Trophoblast cell (in vitro differentiated cells and primary cell): ENCODE data around the gene NUAK2.

Source experiments
- DNase-seq, 2 donors: peaks; one replicate each; pipeline ENCODE4 v3.0.0-alpha.2; 2016
- H2AFZ ChIP-seq: 2 replicates; pipeline ENCODE4 v1.6.1; 2013; ENCODE audit warnings: low read length, moderate library complexity, mild to moderate bottlenecking; ENCODE audit not compliant: insufficient read depth, poor library complexity
- H2AK5ac ChIP-seq: 2 replicates; pipeline ENCODE4 v1.6.1; 2013; ENCODE audit warnings: mild to moderate bottlenecking, low read length
- H2BK120ac ChIP-seq: 2 replicates; pipeline ENCODE4 v1.6.1; 2013; ENCODE audit warnings: low read length, mild to moderate bottlenecking, moderate library complexity; ENCODE audit not compliant: insufficient read depth, poor library complexity
- H2BK12ac ChIP-seq: 2 replicates; pipeline ENCODE4 v1.6.1; 2013; ENCODE audit warnings: mild to moderate bottlenecking, low read length, moderate library complexity
- H2BK5ac ChIP-seq: 2 replicates; pipeline ENCODE4 v1.6.1; 2013; ENCODE audit warnings: low read length, low read depth, moderate library complexity, mild to moderate bottlenecking; ENCODE audit not compliant: poor library complexity
- H3K14ac ChIP-seq: 2 replicates; pipeline ENCODE4 v1.6.1; 2013; ENCODE audit warnings: mild to moderate bottlenecking, low read length
- H3K18ac ChIP-seq: 2 replicates; pipeline ENCODE4 v1.6.1; 2013; ENCODE audit warnings: mild to moderate bottlenecking, low read length
- H3K23ac ChIP-seq: 2 replicates; pipeline ENCODE4 v1.6.1; 2013; ENCODE audit warnings: low read length
- H3K27ac ChIP-seq: 2 replicates; pipeline ENCODE4 v1.5.1; 2013; ENCODE audit warnings: low read depth, mild to moderate bottlenecking, inconsistent platforms, low read length, moderate library complexity
- H3K27me3 ChIP-seq: 2 replicates; pipeline ENCODE4 v1.6.1; 2013; ENCODE audit warnings: inconsistent platforms, mild to moderate bottlenecking, low read length, moderate library complexity; ENCODE audit not compliant: insufficient read depth
- H3K36me3 ChIP-seq, 2 experiments: 1 replicate in 1 of 2; 2 replicates in 1 of 2; pipeline ENCODE4 v1.6.1; 2013; ENCODE audit warnings: low read length in 2 of 2, mild to moderate bottlenecking in 2 of 2, moderate library complexity in 1 of 2; ENCODE audit not compliant: insufficient read depth in 2 of 2, control insufficient read depth in 1 of 2
- H3K4ac ChIP-seq: 2 replicates; pipeline ENCODE4 v1.6.1; 2013; ENCODE audit warnings: low read depth, mild to moderate bottlenecking, low read length, moderate library complexity
- H3K4me1 ChIP-seq, 2 experiments: 1 replicate in 1 of 2; 2 replicates in 1 of 2; pipeline ENCODE4 v1.6.1; 2013; ENCODE audit warnings: low read length in 2 of 2, mild to moderate bottlenecking in 2 of 2, moderate library complexity in 1 of 2; ENCODE audit not compliant: insufficient read depth in 2 of 2, control insufficient read depth in 1 of 2
- H3K4me2 ChIP-seq: 2 replicates; pipeline ENCODE4 v1.6.1; 2013; ENCODE audit warnings: inconsistent platforms, mild to moderate bottlenecking, low read length, moderate library complexity
- H3K4me3 ChIP-seq: 2 replicates; pipeline ENCODE4 v1.5.1; 2013; ENCODE audit warnings: mild to moderate bottlenecking, low read depth, low read length, inconsistent platforms
- H3K79me1 ChIP-seq: one replicate; pipeline ENCODE4 v1.6.1; 2013; ENCODE audit warnings: low read length
- H3K79me2 ChIP-seq: 2 replicates; pipeline ENCODE4 v1.6.1; 2013; ENCODE audit warnings: low read length, mild to moderate bottlenecking; ENCODE audit not compliant: control insufficient read depth, insufficient read depth, poor library complexity
- H3K9ac ChIP-seq: 2 replicates; pipeline ENCODE4 v1.6.1; 2013; ENCODE audit warnings: mild to moderate bottlenecking, low read length
- H3K9me3 ChIP-seq: 2 replicates; pipeline ENCODE4 v1.6.1; 2013; ENCODE audit warnings: low read depth, mild to moderate bottlenecking, control low read depth, inconsistent platforms, low read length; ENCODE audit not compliant: insufficient read depth
- H4K12ac ChIP-seq: 2 replicates; pipeline ENCODE4 v1.6.1; 2013; ENCODE audit warnings: low read depth, mild to moderate bottlenecking, low read length, moderate library complexity
- H4K8ac ChIP-seq: 2 replicates; pipeline ENCODE4 v1.6.1; 2013; ENCODE audit warnings: low read depth, mild to moderate bottlenecking, low read length, moderate library complexity
- H4K91ac ChIP-seq: one replicate; pipeline ENCODE4 v1.6.1; 2013; ENCODE audit warnings: low read depth, mild to moderate bottlenecking, low read length, moderate library complexity
- WGBS: extraction: QIAGEN DNeasy Blood & Tissue Kit; methylation state at CpG from one replicate; pipeline ENCODE4 v1.1.7; 2013; ENCODE audit warnings: missing lambda C conversion rate; ENCODE audit not compliant: insufficient read length, insufficient coverage; ENCODE audit errors: extremely low coverage; 5-methylcytosine and 5-hydroxymethylcytosine counted together

The NUAK2 gene

GRCh38 chr1:205293350-205294074 lies 28.0 kb downstream of the NUAK2 start:
- Histone ChIP-seq H3K27ac (peak overlapping the region; percentile 100), H3K79me2 (peaks cover 16% of the 10 kb centered on the region), H2BK12ac (peak overlapping the region; percentile 97), H3K36me3 (no peaks in the 10 kb centered on the region), H2AK5ac (peak overlapping the region; percentile 83), H3K79me1 (peaks cover 56% of the 10 kb centered on the region), H3K18ac (peak overlapping the region; percentile 89), H3K27me3 (no peaks in the 10 kb centered on the region), H3K14ac (peak overlapping the region; percentile 95), H2AFZ (peak overlapping the region; percentile 67), H3K4me1 (peaks cover 50 to 54% of the 10 kb centered on the region in 2 experiments), H2BK5ac (peak overlapping the region; percentile 98), H4K12ac (peak overlapping the region; percentile 26), H3K4me3 (no peak overlapping the region), H3K4ac (peak overlapping the region; percentile 77), H3K23ac (no peak overlapping the region), H3K9me3 (no peaks in the 10 kb centered on the region), H4K91ac (peak overlapping the region; percentile 98), H4K8ac (peak overlapping the region; percentile 82), H3K4me2 (peak overlapping the region; percentile 8), H3K9ac (no peak overlapping the region), H2BK120ac (peak overlapping the region; percentile 98)
- peak; percentile 54 to 74 for DNase-seq
- WGBS = no CpG with 5 or more reads among the region's 10 CpGs

GRCh38 chr1:205291596-205291995 lies 29.9 kb downstream of the NUAK2 start:
- Histone ChIP-seq H2AFZ (no peak overlapping the region), H3K79me1 (peaks cover 58% of the 10 kb centered on the region), H3K23ac (no peak overlapping the region), H3K4ac (peak overlapping the region; percentile 17), H3K27ac (no peak overlapping the region), H2AK5ac (peak overlapping the region; percentile 70), H2BK120ac (peak overlapping the region; percentile 90), H2BK5ac (peak overlapping the region; percentile 85), H3K9ac (no peak overlapping the region), H3K18ac (peak overlapping the region; percentile 88), H4K91ac (peak overlapping the region; percentile 93), H3K14ac (peak overlapping the region; percentile 86), H4K8ac (no peak overlapping the region), H3K4me2 (no peak overlapping the region), H3K79me2 (peaks cover 16% of the 10 kb centered on the region), H3K27me3 (no peaks in the 10 kb centered on the region), H4K12ac (no peak overlapping the region), H3K9me3 (no peaks in the 10 kb centered on the region), H3K4me1 (peaks cover 50 to 57% of the 10 kb centered on the region in 2 experiments), H2BK12ac (peak overlapping the region; percentile 98), H3K36me3 (no peaks in the 10 kb centered on the region), H3K4me3 (no peak overlapping the region)
- DNase-seq = no peak
- no CpG with 5 or more reads among the region's 6 CpGs for WGBS

- H3K9me3 ChIP-seq = no peaks in the 10 kb centered on the region
- peak overlapping the region; percentile 73 for H2BK120ac ChIP-seq
- H3K79me1 ChIP-seq = peaks cover 57% of the 10 kb centered on the region
- no peak overlapping the region for H3K4me3 ChIP-seq
- no peak overlapping the region for H3K23ac ChIP-seq
- peaks cover 20% of the 10 kb centered on the region for H3K79me2 ChIP-seq
- H2BK5ac ChIP-seq = no peak overlapping the region
- H4K12ac ChIP-seq = no peak overlapping the region
- peak in 1 of 2 donors; percentile 23 for DNase-seq
- peaks cover 51 to 59% of the 10 kb centered on the region in 2 experiments for H3K4me1 ChIP-seq
- H4K91ac ChIP-seq = peak overlapping the region; percentile 94
- H3K36me3 ChIP-seq = no peaks in the 10 kb centered on the region
- H2AK5ac ChIP-seq = peak overlapping the region; percentile 86
- no peak overlapping the region for H3K9ac ChIP-seq
- peak overlapping the region; percentile 90 for H2BK12ac ChIP-seq
- H3K27ac ChIP-seq = no peak overlapping the region
- no peak overlapping the region for H3K4ac ChIP-seq
- H3K18ac ChIP-seq = peak overlapping the region; percentile 79
- H3K14ac ChIP-seq = peak overlapping the region; percentile 16
- no peak overlapping the region for H4K8ac ChIP-seq
- peak overlapping the region; percentile 23 for H2AFZ ChIP-seq
- H3K27me3 ChIP-seq = no peaks in the 10 kb centered on the region
- H3K4me2 ChIP-seq = no peak overlapping the region
- no CpG with 5 or more reads among the region's 8 CpGs for WGBS
Observed at GRCh38 chr1:205287767-205288559, 33.6 kb downstream of the NUAK2 start.

- H4K8ac ChIP-seq = peak overlapping the region; percentile 69
- peak overlapping the region; percentile 86 for H2AK5ac ChIP-seq
- WGBS = no CpG with 5 or more reads among the region's 3 CpGs
- no peak overlapping the region for H3K9ac ChIP-seq
- no peaks in the 10 kb centered on the region for H3K9me3 ChIP-seq
- no peaks in the 10 kb centered on the region for H3K27me3 ChIP-seq
- H2BK12ac ChIP-seq = peak overlapping the region; percentile 90
- no peak overlapping the region for H2AFZ ChIP-seq
- H3K4me2 ChIP-seq = no peak overlapping the region
- H2BK120ac ChIP-seq = peak overlapping the region; percentile 73
- H3K4ac ChIP-seq = peak overlapping the region; percentile 56
- no peak overlapping the region for H4K12ac ChIP-seq
- no peak overlapping the region for H3K4me3 ChIP-seq
- peak overlapping the region; percentile 78 for H3K14ac ChIP-seq
- peaks cover 17% of the 10 kb centered on the region for H3K79me2 ChIP-seq
- H3K18ac ChIP-seq = peak overlapping the region; percentile 79
- H2BK5ac ChIP-seq = peak overlapping the region; percentile 70
- no peak overlapping the region for H3K27ac ChIP-seq
- no peak overlapping the region for H3K23ac ChIP-seq
- peaks cover 53% of the 10 kb centered on the region for H3K79me1 ChIP-seq
- no peak for DNase-seq
- peak overlapping the region; percentile 94 for H4K91ac ChIP-seq
- H3K36me3 ChIP-seq = no peaks in the 10 kb centered on the region
- H3K4me1 ChIP-seq = peaks cover 44 to 52% of the 10 kb centered on the region in 2 experiments
Observed at GRCh38 chr1:205287076-205287475, 34.5 kb downstream of the NUAK2 start.
